OCI-LY7 (cell line): ENCODE measurements around the gene HPSE2. TPM values are rescaled to one million over a fixed set of nuclear protein-coding genes. Genes with fewer than 3 reads are reported as not detected.

ENCODE experiments used
- BruUV-seq: library from RNA; stranded (reverse); fragments of 400-500 nt; replicated peaks from 2 replicates; lab custom pipeline; 2021; lab: Mats Ljungman, UMichigan
- CTCF ChIA-PET: fragments of 300-600 bp; sonication (Branson Sonifier 250); formaldehyde crosslinking; loops from one replicate; lab custom pipeline; 2022; ENCODE audit warnings: antibody characterized with exemption; ENCODE audit not compliant: unreplicated experiment; lab: Charles Lee
- POLR2A ChIA-PET: fragments of 300-600 bp; sonication (Branson Sonifier 250); formaldehyde crosslinking; loops from one replicate; lab custom pipeline; 2022; ENCODE audit warnings: antibody characterized with exemption; lab: Charles Lee
- DNase-seq: peaks from one replicate; pipeline ENCODE4 v3.0.0-alpha.2; 2015; ENCODE audit warnings: low spot score
- H2AFZ ChIP-seq: fragments of 200-600 bp; sonication (generic), shearing (Covaris generic); 2 replicates; pipeline ENCODE4 v1.6.1; 2014; ENCODE audit warnings: mild to moderate bottlenecking, antibody characterized with exemption, low read length, moderate library complexity
- H3K27ac ChIP-seq: fragments of 200-600 bp; sonication (generic); 2 replicates; pipeline ENCODE4 v1.5.1; 2014; ENCODE audit warnings: mixed run types, low read depth, mild to moderate bottlenecking, moderate library complexity, low read length, inconsistent platforms; ENCODE audit not compliant: poor library complexity, severe bottlenecking
- H3K36me3 ChIP-seq: fragments of 200-600 bp; sonication (generic); 2 replicates; pipeline ENCODE4 v1.6.1; 2014; ENCODE audit warnings: mild to moderate bottlenecking, antibody characterized with exemption, low read length, moderate library complexity, mixed read lengths; ENCODE audit not compliant: insufficient read depth
- H3K4me1 ChIP-seq: fragments of 200-600 bp; sonication (generic); 2 replicates; pipeline ENCODE4 v1.5.1; 2014; ENCODE audit warnings: mild to moderate bottlenecking, low read length; ENCODE audit not compliant: insufficient read depth, poor library complexity, severe bottlenecking
- H3K4me2 ChIP-seq: fragments of 200-600 bp; sonication (generic); 2 replicates; pipeline ENCODE4 v1.6.1; 2014; ENCODE audit warnings: mild to moderate bottlenecking, low read length
- H3K4me3 ChIP-seq: fragments of 200-600 bp; sonication (generic); 2 replicates; pipeline ENCODE4 v1.5.1; 2014; ENCODE audit warnings: mild to moderate bottlenecking, low read depth, low read length; ENCODE audit not compliant: poor library complexity, severe bottlenecking
- H3K79me2 ChIP-seq: fragments of 200-600 bp; sonication (generic); 2 replicates; pipeline ENCODE4 v1.6.1; 2016; ENCODE audit warnings: low read depth, mild to moderate bottlenecking, low read length, moderate library complexity, mixed read lengths; ENCODE audit not compliant: insufficient read depth
- H3K9me2 ChIP-seq: fragments of 200-600 bp; sonication (generic); 2 replicates; pipeline ENCODE4 v1.6.1; 2016; ENCODE audit warnings: mild to moderate bottlenecking, low read length, mixed read lengths; ENCODE audit not compliant: insufficient read depth
- H3K9me3 ChIP-seq: fragments of 200-600 bp; sonication (generic); 2 replicates; pipeline ENCODE4 v1.6.1; 2014; ENCODE audit warnings: mild to moderate bottlenecking, mixed run types, low read length, mixed read lengths
- H4K20me1 ChIP-seq: fragments of 200-600 bp; sonication (generic); 2 replicates; pipeline ENCODE4 v1.6.1; 2014; ENCODE audit warnings: mild to moderate bottlenecking, antibody characterized with exemption, low read length, moderate library complexity, mixed read lengths; ENCODE audit not compliant: insufficient read depth
- EZH2phosphoT487 ChIP-seq: fragments of 200-600 bp; sonication (generic); IDR thresholded peaks from 2 replicates; pipeline ENCODE4 v1.6.1; 2018; ENCODE audit warnings: low read depth, borderline replicate concordance, mild to moderate bottlenecking, mixed run types, antibody characterized with exemption, low read length, moderate library complexity, mixed read lengths
- intact Hi-C: fragments of 100-400 bp; cut with micrococcal nuclease; formaldehyde crosslinking; loops from one replicate; pipeline ENCODE4 v1.10.0; 2022; ENCODE audit not compliant: unreplicated experiment
- total RNA-seq, 2 experiments: library from RNA; depleted of rRNA in 1 of 2; stranded (reverse); fragments of >200 nt in 1 of 2; shearing (Covaris generic) in 1 of 2; gene quantifications; 2 replicates each; pipeline ENCODE4 v1.2.3, GENCODE V29; 2014 to 2022
- TF ChIP-seq, protein P1 (sequence below): fragments of 200-600 bp; sonication (generic); conservative IDR thresholded peaks from 2 replicates; pipeline ENCODE4 v1.5.1; 2014; ENCODE audit warnings: mild to moderate bottlenecking, antibody characterized with exemption, low read length, moderate library complexity, mixed read lengths

HPSE2 gene
- total RNA-seq, 2 experiments from 2014 or later: not detected

DNA sequence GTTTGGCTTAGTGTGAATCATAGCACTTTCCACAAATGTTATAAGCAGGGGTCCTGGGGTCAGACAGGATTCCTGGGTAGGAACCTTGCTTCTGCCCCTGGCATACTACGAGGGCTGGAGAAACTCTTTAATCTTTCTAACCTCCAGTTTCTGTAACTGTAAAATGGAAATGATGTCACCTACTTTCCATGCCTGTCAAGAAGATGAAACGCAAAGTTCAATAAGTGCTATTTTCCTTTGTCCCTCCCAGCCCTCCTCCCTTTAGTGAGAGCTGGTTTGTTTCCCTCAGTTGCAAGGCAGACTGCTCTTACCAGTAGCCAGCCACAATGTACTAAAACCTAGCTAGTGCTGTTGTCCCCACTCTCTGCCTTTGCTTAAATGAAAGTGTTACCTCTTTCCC is 671.8 kb downstream of the HPSE2 start:
- Histone ChIP-seq H2AFZ (no peak overlapping the region), H3K79me2 (no peaks in the 10 kb centered on the region), H3K4me3 (no peak overlapping the region), H3K9me2 (no peaks in the 10 kb centered on the region), H3K4me2 (no peak overlapping the region), H3K4me1 (no peaks in the 10 kb centered on the region), H3K9me3 (no peaks in the 10 kb centered on the region), H3K36me3 (no peaks in the 10 kb centered on the region), H4K20me1 (no peaks in the 10 kb centered on the region), H3K27ac (no peak overlapping the region)
- TF ChIP-seq EZH2phosphoT487: no peak
- TF ChIP-seq, protein P1, sequence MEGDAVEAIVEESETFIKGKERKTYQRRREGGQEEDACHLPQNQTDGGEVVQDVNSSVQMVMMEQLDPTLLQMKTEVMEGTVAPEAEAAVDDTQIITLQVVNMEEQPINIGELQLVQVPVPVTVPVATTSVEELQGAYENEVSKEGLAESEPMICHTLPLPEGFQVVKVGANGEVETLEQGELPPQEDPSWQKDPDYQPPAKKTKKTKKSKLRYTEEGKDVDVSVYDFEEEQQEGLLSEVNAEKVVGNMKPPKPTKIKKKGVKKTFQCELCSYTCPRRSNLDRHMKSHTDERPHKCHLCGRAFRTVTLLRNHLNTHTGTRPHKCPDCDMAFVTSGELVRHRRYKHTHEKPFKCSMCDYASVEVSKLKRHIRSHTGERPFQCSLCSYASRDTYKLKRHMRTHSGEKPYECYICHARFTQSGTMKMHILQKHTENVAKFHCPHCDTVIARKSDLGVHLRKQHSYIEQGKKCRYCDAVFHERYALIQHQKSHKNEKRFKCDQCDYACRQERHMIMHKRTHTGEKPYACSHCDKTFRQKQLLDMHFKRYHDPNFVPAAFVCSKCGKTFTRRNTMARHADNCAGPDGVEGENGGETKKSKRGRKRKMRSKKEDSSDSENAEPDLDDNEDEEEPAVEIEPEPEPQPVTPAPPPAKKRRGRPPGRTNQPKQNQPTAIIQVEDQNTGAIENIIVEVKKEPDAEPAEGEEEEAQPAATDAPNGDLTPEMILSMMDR: no peak
- DNase-seq: no peak
- no TSS peak for BruUV-seq
- intact Hi-C loops: no loop called here
- ChIA-PET POLR2A (interaction anchor here (0.6 kb wide), 1 partner anchor 23 kb away, joined by 3 read pairs; no protein-coding TSS in a partner anchor), CTCF (no interaction called here)

DNA sequence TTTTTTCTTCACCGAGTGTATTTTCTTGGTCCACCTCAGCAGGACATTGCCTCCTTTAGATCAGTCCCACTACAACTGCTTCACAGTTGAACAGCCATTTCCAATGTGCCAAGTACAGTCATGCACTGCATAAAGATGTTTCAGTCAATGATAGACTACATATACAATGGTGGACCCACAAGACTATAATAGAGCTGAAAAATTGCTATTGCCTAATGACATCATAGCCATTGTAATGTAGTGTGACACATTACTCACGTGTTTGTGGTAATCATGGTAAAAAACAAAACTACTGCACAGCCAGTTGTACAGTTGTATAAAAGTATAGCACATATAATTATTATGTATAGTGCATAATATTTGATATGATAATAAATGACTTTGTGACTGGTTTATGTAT is 675.1 kb downstream of the HPSE2 start:
- Histone ChIP-seq H3K4me3 (no peak overlapping the region), H3K36me3 (no peaks in the 10 kb centered on the region), H3K79me2 (no peaks in the 10 kb centered on the region), H3K4me2 (no peak overlapping the region), H3K4me1 (no peaks in the 10 kb centered on the region), H3K27ac (no peak overlapping the region), H2AFZ (no peak overlapping the region), H3K9me2 (no peaks in the 10 kb centered on the region), H4K20me1 (no peaks in the 10 kb centered on the region), H3K9me3 (no peaks in the 10 kb centered on the region)
- no peak for DNase-seq
- intact Hi-C loops: no loop called here
- ChIA-PET CTCF (interaction anchor here (0.6 kb wide), 1 partner anchor 759 kb away, joined by 3 read pairs; no protein-coding TSS in a partner anchor), POLR2A (interaction anchor here (0.6 kb wide), 1 partner anchor 148 kb away, joined by 4 read pairs; no protein-coding TSS in a partner anchor)
- TF ChIP-seq, protein P1: no peak
- no peak for TF ChIP-seq EZH2phosphoT487
- no TSS peak for BruUV-seq

DNA sequence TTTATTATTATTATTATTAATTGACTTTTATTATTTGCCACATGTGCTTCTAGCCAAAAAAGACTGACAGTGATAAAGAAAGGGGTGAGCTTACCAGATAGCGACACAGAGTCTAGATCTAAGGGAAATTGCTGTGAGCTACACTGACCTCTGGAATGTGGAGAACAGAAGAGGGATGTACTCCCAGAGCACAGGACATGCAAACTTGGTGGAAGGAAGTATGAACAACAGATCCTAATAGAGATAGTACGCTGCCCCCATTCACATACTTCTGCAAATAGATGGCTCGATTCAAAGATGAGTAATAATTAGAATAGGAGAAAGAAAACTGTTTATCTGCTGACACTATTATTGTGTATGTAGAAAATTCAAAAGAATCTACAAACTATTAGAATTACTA is 679.6 kb downstream of the HPSE2 start:
- no peak for TF ChIP-seq EZH2phosphoT487
- TF ChIP-seq, protein P1: no peak
- BruUV-seq: no TSS peak
- H3K4me2 ChIP-seq: no peak overlapping the region
- no peak overlapping the region for H3K27ac ChIP-seq
- no peak for DNase-seq
- intact Hi-C loops: no loop called here
- no peaks in the 10 kb centered on the region for H3K9me3 ChIP-seq
- no peaks in the 10 kb centered on the region for H3K9me2 ChIP-seq
- H3K4me1 ChIP-seq: no peaks in the 10 kb centered on the region
- H2AFZ ChIP-seq: no peak overlapping the region
- H3K4me3 ChIP-seq: no peak overlapping the region
- H3K36me3 ChIP-seq: no peaks in the 10 kb centered on the region
- no peaks in the 10 kb centered on the region for H3K79me2 ChIP-seq
- no peaks in the 10 kb centered on the region for H4K20me1 ChIP-seq
- POLR2A ChIA-PET: no interaction called here
- CTCF ChIA-PET: no interaction called here
